Measurements from ENCODE around the gene STARD8. TPM values are rescaled to one million over a fixed set of nuclear protein-coding genes. Genes with fewer than 3 reads are reported as not detected.

Gene STARD8
- total and polyA plus RNA-seq, 2 donors (not counting 3 experiments of a cell fraction or from before 2014, with no cell fraction given): 6.8 to 14.8 TPM

- FAIRE-seq (no peak), DNase-seq (ENCODE audit: low read depth, low spot score) (no peak)
- H3K4me2 ChIP-seq (ENCODE audit: insufficient read depth, low read length): no peak overlapping the region
- ChIA-PET POLR2A (no interaction called here), CTCF (no interaction called here)
- H3K9ac ChIP-seq (replicated peaks; ENCODE audit: extremely low read depth, insufficient read depth, low read length): no peak overlapping the region
- intact Hi-C loops (cut with micrococcal nuclease) (no loop called here), dilution Hi-C loops (cut with MboI; ENCODE audit: extremely low pct_ligation_motif_present, low sequenced_read_pairs) (no loop called here)
- H3K79me2 ChIP-seq (ENCODE audit: control insufficient read depth, insufficient read depth, low read length): no peaks in the 10 kb centered on the region
- no peak overlapping the region for H3K4me3 ChIP-seq (replicated peaks in 1 of 3; ENCODE audit: insufficient read depth in 1 of 3, low read depth in 1 of 3, low read length in 3 of 3)
- BruUV-seq (replicated peaks): no TSS peak
- H4K20me1 ChIP-seq (replicated peaks; ENCODE audit: control insufficient read depth, extremely low read depth, insufficient read depth, low read length): no peaks in the 10 kb centered on the region
- TF ChIP-seq JUN (IDR thresholded peaks at IDR 0.05; ENCODE audit: borderline replicate concordance, insufficient read depth, insufficient read length, low read depth): no peak
- TF ChIP-seq POLR2A (IDR thresholded peaks at IDR 0.05; ENCODE audit: low read depth, low read length): no peak
- no peak for TF ChIP-seq CTCF (IDR thresholded peaks at IDR 0.05; ENCODE audit: extremely low read depth in 1 of 2, insufficient read depth in 1 of 2, low read depth in 1 of 2, low read length in 2 of 2)
- no peak for TF ChIP-seq GATA2 (IDR thresholded peaks at IDR 0.05; ENCODE audit: insufficient read depth, insufficient read length, low read depth, low read length)
- TF ChIP-seq, protein P1, sequence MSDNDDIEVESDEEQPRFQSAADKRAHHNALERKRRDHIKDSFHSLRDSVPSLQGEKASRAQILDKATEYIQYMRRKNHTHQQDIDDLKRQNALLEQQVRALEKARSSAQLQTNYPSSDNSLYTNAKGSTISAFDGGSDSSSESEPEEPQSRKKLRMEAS (IDR thresholded peaks at IDR 0.05; ENCODE audit: insufficient read depth, insufficient read length): no peak
- TF ChIP-seq POLR2AphosphoS5 (IDR thresholded peaks at IDR 0.05; ENCODE audit: insufficient read depth, low read depth, low read length): no peak
- TF ChIP-seq MYC (IDR thresholded peaks at IDR 0.05; ENCODE audit: low read depth, low read length): no peak
- TF ChIP-seq FOS (IDR thresholded peaks at IDR 0.05; ENCODE audit: borderline replicate concordance, insufficient read depth, low read length): no peak
- TF ChIP-seq EZH2 (IDR thresholded peaks at IDR 0.05; ENCODE audit: borderline replicate concordance, low read depth, low read length, severe bottlenecking): no peak
- no peaks in the 10 kb centered on the region for H3K9me1 ChIP-seq (replicated peaks; ENCODE audit: control insufficient read depth, extremely low read depth, insufficient read depth, low read length)
- no peaks in the 10 kb centered on the region for H3K4me1 ChIP-seq (ENCODE audit: control insufficient read depth, extremely low read depth, insufficient read depth, low read length)
- no peak overlapping the region for H2AFZ ChIP-seq (ENCODE audit: low read depth, low read length)
- H3K27me3 ChIP-seq (ENCODE audit: control insufficient read depth in 2 of 2, insufficient read depth in 2 of 2, low read length in 2 of 2): no peaks in the 10 kb centered on the region
- H3K36me3 ChIP-seq (ENCODE audit: control insufficient read depth in 2 of 2, extremely low read depth in 1 of 2, insufficient read depth in 2 of 2, low read length in 2 of 2): peaks cover 0 to 31% of the 10 kb centered on the region in 2 experiments
- no peak overlapping the region for H3K27ac ChIP-seq (ENCODE audit: insufficient read depth, low read depth, low read length)
- no peaks in the 10 kb centered on the region for H3K9me3 ChIP-seq (replicated peaks; ENCODE audit: control insufficient read depth, insufficient read depth, low read length)
These were observed 78.4 kb downstream of the STARD8 start for GRCh38 chrX:68725756-68726365.
